Inflammatory macrophage (primary cell): Measurements from ENCODE around the gene KIF16B.
"Not testable (repeated sequence)": the region's sequence is repeated elsewhere in the genome, so short reads cannot be mapped to it uniquely, and the experiment has no call there.

Experiments
- DNase-seq, 2 donors: peaks; one replicate each; pipeline ENCODE4 v3.0.0-alpha.2; 2020 to 2022

KIF16B gene

GRCh38 chr20:16284385-16285100, 288.7 kb downstream of the KIF16B start:
- DNase-seq, result peak; percentile 6 to 17

GRCh38 chr20:16283978-16284377, 289.3 kb downstream of the KIF16B start:
- DNase-seq, result peak in 1 of 2 donors; percentile 2

- DNase-seq, result no peak
Measured at GRCh38 chr20:16283307-16283706, 289.9 kb downstream of the KIF16B start.

GRCh38 chr20:16280219-16280618, 293.0 kb downstream of the KIF16B start:
- no peak for DNase-seq

GRCh38 chr20:16279320-16279719, 293.9 kb downstream of the KIF16B start:
- peak in 1 of 2 donors; percentile 6 for DNase-seq

- DNase-seq, result no peak
Measured at GRCh38 chr20:16273812-16274555, 299.3 kb downstream of the KIF16B start.

- DNase-seq, result no peak
Measured at GRCh38 chr20:16272780-16273360, 300.4 kb downstream of the KIF16B start.

GRCh38 chr20:16271450-16271849, 301.8 kb downstream of the KIF16B start:
- DNase-seq, result no peak

GRCh38 chr20:16270989-16271388, 302.3 kb downstream of the KIF16B start:
- no peak for DNase-seq

GRCh38 chr20:16270314-16270931, 302.8 kb downstream of the KIF16B start:
- DNase-seq, result no peak

- no peak for DNase-seq
Measured at GRCh38 chr20:16267526-16267925, 305.7 kb downstream of the KIF16B start.

- DNase-seq, result no peak
Measured at GRCh38 chr20:16265334-16265733, 307.9 kb downstream of the KIF16B start.

- DNase-seq, result no peak
Measured at GRCh38 chr20:16263582-16263981, 309.7 kb downstream of the KIF16B start.

- DNase-seq, result no peak
Measured at GRCh38 chr20:16262594-16262993, 310.7 kb downstream of the KIF16B start.

- no peak for DNase-seq
Measured at GRCh38 chr20:16261733-16262273, 311.4 kb downstream of the KIF16B start.

GRCh38 chr20:16260911-16261310, 312.3 kb downstream of the KIF16B start:
- no peak for DNase-seq

- DNase-seq, result not testable (repeated sequence)
Measured at GRCh38 chr20:16260133-16260532, 313.1 kb downstream of the KIF16B start.

GRCh38 chr20:16258766-16259165, 314.5 kb downstream of the KIF16B start:
- DNase-seq, result no peak

GRCh38 chr20:16257813-16258430, 315.3 kb downstream of the KIF16B start:
- no peak for DNase-seq

- DNase-seq, result no peak
Measured at GRCh38 chr20:16257021-16257420, 316.2 kb downstream of the KIF16B start.

GRCh38 chr20:16246870-16247269, 326.4 kb downstream of the KIF16B start:
- no peak for DNase-seq

- DNase-seq, result no peak
Measured at GRCh38 chr20:16246291-16246690, 327.0 kb downstream of the KIF16B start.

- DNase-seq, result no peak
Measured at GRCh38 chr20:16245879-16246278, 327.4 kb downstream of the KIF16B start.
